HG02588 (cell line): Measurements from ENCODE around the gene INAFM2.

Source experiments
- ATAC-seq: cut with Tn5 transposase; IDR thresholded peaks from one replicate; pipeline ENCODE4 v1.9.1; 2021; ENCODE audit warnings: mild to moderate bottlenecking, moderate library complexity; ENCODE audit not compliant: unreplicated experiment

Gene INAFM2

DNA sequence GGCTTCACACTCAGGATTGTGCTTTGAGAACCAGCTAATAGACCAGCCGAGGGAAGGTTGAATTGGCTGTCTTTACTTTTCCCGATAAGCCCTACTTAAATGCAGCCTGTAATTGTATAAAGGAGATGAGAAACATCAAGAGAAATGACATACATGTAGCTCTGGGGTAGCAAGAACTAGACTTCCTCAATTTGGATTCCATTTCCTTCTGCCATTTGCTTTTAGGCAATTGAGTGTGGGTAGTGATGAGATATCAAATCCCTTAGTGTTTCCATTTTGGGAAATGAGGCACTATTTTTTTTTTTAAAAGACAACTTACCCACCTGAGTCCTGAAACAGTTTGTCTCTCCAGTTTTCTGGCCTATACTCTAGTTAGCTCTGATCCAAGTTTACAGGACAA, 2.2 kb downstream of the INAFM2 start:
- no peak for ATAC-seq

DNA sequence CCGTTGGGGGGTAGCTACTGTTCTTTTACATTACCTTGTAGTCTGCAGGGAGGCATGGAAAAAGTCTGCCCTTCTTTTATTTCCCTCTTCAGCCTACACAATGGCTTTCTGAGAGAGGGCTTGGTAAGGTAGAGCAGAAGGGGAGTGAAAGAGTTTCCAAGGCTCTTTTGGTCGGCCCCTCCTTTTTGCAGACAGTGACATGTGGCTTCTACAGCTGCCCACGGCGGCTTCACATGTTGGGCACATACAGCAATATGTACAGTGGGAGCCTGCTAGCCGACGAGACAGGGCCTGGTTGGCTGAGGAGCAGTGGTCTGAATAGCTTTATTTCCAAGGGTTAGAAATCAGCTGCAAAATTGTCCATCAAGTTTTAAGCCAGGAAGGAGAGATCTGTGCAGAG, 4.0 kb downstream of the INAFM2 start:
- no peak for ATAC-seq

DNA sequence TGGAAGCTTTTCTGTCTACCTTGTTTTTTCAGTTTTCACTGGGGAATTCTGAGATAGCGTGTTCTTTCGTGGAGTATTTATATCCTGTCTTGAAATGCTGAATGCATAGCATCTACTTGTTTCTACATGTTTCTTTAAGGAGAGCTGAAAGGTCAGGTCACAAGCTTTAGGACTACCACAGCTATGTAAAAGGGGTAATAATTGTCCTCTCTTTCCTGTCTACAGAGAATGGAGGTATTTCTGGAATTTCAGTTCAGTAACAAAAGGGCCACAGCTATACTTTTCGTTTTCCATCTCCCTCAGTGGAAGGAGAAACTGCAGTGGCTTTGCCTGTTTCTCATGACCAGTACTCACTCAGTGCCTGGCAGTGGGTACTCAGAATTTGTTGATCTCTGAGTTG, 4.7 kb downstream of the INAFM2 start:
- ATAC-seq = no peak

DNA sequence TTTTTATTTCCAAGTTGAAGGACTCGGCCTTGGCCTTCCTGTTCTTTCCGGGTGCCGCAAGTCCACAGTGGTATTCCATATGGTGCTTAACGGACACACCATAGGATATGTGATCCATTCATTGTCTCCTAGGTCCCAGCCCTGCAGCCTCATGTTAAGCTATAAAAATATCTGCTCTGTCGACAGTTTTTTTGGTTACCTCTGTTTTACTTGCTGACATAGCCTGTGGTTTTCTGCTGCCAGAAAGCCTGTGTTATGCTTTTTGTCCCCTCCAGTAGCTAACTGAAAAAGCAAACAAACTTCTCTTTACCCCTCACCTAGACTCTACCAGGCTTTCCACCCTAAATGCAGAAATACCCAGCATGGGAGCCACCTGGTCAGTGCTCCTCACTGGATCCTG, 5.3 kb downstream of the INAFM2 start:
- ATAC-seq = no peak

DNA sequence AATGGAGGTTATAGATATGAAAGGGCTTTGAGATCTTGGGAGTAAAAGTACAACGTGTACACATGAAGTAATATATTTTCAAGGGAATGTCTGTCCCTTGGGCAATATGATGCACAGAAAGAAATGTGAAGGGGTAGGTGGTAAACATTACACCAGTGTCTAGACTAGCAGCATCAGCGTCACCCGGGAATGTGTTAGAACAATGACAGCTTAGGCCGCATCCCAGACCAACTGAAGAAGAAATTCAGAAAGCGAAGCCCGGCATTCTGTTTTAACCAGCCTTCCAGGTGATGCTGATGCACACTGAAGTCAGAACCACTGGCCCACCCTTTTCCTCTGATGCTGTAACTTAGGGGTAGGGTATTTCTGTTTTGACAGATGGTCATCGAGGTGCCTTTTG, 6.3 kb downstream of the INAFM2 start:
- no peak for ATAC-seq

DNA sequence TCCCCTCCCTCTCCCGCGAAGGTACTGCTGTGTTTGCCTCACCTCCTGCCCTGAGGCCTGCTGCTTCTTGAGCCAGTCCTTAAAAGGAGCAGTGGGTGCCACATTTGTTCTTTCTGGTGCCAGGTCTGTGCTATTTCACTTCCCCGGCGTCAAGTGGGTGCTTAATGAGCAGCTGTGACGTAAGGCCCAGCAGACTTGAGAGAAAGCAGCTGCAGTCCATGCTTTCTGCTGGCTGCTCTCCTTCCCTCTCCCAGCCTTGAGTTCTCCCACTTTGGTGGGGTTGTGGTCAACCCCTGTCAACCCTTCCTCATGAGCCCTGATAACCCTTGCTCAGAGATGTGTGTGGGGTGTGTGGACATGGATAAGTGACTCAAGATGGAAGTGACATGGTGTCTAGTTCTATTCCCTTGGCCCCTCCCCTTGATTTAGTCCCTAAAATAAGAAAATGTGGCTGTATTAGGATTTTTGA, 6.9 kb downstream of the INAFM2 start:
- ATAC-seq = no peak

DNA sequence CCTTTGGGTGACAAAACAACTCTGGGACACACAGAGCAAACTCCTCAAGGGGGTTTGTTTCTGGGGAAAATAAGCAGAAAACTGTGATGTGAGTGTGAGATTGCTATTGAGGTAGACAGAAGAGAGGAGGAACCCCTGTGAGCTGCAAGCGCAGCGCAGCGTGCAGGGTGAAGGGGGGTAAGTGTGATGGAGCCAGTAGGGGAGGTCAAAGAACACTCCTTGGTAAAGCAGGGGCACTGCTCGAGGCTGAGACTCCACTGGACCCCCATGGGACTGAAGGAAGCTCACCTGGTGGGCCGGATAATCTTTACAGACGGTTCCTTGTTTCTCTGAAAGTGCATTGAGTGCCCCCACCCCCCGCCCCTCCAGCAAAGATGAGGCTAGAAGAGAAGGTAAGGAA, 7.5 kb downstream of the INAFM2 start:
- no peak for ATAC-seq

DNA sequence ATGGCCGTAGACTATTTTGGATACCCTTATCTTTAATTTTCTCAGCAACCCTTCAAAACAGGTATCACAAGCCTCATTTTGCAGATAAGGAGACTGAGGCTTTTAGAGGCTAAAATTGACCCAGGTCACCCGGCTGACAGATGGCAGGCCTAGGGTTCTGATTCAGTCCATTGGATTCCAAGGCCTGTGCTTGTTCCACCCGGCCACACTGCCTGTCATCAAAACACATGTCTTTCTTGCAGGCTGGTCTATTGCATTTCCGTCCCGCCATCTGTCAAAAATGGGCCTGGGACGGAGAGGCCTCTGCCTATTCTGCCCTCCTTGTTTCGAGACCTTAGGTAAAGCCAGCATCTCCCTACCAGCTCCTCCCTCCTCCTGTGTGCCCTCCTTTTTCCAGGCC, 8.1 kb downstream of the INAFM2 start:
- no peak for ATAC-seq

DNA sequence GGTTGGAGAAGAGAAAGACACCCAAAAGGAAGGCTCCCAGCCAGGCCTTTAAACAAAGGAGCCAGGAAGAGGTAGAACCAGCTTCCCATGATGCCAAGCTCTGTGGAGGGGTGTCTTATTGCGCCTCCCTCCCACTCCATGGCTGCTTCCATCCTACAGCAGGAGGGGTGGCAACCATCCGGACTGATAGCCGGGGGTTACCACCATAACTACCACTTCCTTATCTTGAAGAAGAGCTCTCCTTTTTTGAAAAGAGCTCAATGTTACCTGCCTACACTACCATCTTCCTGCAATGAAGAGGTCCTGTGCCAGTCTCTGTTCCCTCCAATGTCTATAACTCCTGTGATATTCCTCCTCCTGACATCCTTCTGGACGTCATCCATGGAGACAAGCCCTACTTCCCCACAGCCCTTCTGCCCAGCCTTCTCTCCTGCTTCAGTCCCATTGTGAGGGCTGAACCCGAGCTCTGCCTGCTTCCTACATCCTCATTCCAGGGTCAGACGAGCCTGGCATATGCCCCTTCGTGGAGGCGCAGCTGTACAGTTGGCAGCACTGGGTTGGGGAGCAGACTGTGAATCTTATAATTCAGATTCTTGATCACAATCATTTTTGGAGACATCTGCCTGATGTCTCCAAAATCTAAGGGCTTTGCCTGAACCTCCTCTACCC, 8.8 kb downstream of the INAFM2 start:
- ATAC-seq = no peak

DNA sequence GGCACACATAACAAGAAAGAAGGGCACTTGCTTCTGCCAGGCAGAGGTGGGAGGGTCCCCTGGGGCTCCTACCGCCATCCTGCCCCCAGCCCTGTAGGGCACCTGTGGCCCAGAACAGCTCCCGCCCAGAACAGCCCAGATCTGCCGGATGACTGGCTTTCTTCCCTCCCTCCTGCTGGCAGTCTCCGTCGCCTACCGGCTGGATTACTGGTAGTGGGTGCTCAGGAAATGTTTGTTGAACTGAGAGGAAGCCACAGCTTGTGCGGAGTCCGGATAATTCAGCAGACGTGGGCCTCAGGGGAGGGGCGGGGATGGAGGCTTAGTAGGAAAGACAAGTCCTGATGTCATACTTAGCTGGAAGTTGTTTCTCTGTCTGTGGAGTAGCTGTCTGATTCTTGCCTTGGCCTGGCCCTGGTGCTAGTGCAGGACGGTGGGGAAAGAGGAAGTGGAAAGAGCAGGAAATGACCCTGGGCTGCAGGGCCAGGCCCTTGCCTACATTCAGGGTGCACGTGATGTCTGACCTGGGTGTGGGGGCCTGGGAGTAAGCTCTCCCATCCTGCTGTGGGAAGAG, 10.5 kb downstream of the INAFM2 start:
- no peak for ATAC-seq

DNA sequence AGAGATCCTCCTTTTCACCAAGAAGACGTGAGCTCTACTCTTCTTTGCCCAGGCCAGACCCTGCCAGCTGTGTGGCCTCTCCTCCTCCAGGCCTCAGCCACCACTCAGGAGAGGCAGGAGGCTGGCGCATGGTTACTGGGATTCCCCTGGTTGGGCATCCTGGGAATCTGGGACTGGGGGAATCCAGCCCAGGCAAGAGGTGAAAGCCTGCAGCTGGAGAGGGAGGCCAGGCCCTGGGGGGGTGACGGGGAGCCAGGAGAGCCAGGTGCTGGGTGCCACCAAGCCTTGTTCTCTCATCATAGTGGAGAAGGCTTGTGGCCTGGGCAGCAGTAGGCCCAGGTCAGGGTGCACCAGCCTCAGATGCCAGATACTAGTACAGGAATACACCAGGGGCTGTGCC, 11.0 kb downstream of the INAFM2 start:
- ATAC-seq = no peak

DNA sequence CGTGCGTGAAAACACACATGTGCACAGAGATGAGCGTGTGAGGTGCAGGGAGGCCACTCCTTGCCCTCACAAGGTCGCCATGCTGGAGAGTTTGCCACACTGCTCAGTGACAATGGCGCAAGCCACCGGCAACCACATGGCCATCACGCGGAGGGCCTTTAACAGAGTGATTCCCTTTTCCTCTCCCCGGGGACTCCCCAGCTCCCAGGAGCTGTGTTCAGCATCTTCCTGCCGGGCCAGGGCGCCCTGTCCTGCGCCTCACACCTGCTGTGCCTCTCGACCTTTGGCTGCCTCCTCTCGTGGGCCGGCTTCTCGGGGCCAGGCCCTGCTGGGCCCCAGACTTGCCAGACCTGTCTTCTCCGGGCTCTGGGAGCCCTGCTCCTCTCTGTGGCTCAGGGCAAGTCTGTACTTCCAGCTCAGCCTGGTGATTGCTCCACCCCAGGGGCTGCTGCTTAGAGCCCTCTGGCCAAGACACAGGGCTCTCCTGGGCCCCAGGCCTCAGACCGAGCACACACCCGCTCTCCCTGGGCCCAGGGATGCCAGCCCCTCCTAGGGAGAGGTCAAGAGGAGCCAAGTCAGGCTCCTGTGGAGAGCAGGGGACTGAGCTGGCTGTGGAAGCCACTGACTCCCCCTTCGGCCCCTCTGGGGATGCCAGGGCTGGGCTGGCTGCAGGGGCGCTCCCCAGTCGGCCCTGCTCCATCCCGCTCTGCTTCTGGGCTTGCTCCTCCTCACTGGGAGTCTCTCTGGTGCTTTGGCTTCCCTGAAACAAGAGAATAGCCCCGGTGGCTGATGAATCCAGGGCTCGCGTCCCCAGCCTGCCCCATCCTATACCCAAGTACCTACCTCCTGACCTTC, 11.7 kb downstream of the INAFM2 start:
- no peak for ATAC-seq

DNA sequence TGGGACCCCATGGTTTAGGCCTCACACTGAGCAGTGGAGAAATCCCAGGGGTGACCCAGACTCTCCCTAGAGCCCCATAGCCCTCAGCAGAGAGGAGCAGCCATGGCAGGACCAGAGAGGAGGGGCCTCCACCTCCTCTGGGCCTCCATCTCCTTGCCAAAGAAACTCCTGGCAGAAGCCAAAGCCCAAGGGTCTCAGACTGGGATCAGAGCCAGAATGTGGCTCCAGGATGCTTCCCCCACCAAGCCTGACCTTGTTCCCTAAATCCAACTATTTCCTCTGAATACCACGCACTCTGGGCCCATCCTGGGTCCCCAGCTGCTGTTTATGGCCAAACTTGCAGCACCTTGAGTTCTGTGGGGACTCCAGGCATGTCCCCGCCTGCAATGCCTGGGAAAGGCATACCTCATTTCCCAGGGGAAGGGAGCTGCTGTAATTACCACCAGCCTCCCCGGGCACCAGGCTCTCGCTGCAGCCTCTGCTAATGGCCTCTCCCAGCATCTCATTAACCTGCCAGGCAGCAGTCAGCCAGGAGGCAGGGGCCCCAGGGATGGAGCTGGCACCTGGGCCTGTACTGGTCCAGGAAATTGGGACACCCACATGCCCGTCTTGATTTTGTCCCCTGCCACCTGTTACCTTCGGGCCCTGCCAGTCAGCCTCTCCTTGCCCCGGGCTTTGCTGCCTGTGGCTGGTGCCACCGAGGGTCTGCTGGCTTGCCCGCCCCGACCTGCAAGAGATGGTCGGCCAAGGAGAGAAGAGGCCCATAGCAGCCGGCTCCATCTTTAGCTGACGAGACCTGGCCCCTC, 12.6 kb downstream of the INAFM2 start:
- ATAC-seq = no peak

DNA sequence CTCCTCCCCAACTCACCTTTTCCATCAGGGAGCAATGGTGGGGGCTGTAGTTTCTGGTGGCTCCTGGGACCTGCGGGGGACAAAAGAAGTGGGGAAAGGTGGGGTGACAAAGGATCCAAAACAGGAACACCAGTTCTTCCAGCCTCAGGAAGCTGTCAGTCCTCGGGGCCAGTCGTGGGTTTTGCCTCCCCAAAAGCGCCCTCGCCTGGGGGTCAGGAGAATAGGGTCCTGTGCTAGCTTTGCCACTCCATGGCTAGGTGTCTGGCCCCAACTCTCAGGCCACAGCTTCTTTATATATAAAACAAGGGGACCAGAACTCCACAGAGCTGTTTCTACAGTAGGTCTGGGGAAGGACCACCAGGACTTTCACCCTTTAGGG, 13.2 kb downstream of the INAFM2 start:
- no peak for ATAC-seq

DNA sequence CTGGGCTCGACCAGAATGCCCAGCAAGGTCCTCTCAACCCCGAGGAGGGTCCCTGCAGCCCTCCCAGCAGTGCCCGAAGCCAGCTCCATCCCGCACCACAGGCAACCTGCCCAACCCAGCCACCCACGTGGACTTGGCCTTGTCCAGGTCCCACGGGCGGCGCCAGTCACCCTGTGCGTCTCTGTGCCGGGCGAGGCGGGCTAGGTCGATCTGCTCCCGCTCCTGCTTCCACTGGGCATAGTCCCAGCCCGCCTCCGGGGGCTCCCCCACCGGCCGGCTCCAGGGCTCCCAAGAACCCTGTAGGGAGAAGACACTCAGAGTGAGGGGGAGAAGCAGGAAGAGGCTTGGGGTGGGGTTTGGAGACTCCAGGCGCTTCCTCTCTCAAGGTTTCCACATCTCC, 14.1 kb downstream of the INAFM2 start:
- ATAC-seq = no peak

DNA sequence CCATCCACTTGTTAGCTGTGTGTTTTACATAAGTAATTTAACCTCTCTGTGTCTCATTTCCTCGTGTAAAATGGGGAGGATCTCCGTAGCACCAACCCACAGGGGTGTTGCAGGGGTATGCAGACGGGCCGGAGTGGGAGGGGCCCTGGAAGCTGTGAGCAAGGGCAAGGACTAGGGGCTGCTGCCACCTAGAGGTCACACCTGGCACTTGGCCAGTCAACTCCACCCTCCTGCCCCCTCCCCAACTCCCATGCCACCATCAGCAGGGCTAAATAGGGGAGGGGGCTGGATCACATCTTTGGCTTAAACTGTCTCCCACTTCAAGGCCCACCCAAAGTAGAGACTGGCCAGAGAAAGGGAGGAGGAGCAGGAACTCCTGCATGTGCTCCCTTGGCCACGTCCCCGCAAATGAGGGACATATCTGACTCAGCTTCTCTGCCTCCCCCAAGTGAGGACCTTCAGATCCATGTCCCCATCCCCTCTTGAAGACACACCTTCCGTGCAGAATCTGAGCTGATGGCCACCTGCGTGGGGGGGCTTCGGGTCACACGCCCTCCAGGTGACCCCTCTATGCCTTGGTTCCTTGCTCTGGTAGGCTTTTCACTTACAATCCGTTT, 14.7 kb downstream of the INAFM2 start:
- peak; percentile 40 for ATAC-seq

DNA sequence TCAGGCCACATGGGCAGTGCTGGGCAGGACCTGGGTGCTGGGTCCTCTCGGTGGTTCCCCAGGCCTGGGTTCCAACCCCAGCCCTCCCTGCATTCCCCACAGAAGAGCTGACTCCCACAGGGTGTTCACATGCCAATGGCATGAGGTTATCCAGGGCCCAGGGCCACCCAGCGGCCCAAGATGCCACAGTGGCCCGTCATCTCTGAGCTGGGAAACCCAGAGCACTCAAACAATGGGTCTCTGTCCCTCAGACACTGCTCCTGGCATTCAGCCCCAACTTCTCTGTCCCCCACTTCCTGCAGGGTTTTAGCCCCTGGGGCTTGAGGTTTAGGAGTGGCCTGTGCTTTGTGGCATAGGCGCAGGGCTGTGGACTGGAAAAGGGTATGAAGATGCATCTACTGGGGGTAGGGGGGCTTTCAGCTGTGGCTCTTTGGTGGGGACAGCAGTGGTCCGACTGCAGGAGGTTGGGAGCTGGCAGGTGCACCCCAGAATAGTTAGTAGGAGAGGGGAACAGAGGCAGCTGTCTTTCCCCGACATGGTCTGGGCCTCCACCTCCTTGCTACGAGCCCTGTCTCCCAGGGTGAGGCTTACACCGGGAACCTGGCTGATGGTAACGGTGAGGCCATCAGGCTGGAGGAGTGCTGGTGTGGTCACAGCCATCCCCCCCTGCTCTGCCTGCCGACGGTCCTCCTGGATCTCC, 15.6 kb downstream of the INAFM2 start:
- ATAC-seq = no peak

DNA sequence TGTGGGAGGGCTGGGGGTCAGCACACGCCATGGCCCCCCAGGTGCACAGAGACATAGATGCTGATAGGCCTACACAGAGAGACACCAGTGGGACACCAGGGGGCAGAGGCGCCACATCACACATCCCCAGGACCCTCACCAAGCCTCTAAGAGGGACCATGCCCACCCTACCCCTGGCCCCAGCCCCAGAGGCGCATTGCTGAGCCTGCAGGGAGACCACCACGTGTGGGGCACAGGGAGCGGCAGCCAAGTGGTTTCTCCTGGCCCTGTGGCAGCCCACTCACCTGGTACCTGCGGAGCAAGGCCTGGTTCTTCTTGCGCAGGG, 16.1 kb downstream of the INAFM2 start:
- ATAC-seq = no peak

DNA sequence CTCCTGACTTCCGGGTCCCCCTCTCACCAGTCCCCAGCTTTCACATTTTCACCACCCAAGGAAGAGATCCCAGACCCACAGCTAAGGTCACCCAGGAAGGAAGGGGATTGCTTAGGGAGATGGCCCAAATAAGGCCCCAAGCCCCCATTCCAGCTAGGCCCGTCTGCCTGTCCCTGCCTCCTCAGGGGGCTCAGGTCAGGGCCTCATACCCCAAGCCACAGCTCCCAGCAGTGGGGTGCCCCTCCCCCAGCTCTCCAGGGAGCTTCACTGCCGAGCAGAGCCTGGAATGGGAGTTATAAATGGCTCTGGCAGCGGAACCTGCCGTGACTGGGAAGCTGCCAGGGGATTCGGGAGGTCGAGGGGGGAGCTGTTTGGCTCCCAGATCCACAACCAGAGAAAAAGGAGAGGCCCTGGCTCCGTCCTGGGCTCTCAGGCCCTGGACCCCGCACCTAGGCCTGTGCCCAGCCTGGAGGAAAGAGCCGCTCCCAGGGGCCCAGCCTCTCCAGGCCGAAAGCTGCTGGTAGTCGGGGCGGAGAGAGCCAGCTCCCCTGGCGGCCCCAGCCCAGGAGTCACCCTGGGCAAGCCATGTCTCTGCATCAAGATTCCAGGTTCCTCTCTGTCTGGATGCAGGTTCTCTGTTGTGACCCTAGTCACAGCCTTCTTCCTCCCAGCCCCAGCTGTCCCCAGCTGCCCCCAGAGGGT, 16.7 kb downstream of the INAFM2 start:
- no peak for ATAC-seq
